ENCODE data around the gene ALX4.

GRCh38 chr11:44279483-44279882 is 30.5 kb downstream of the ALX4 start:
- TF ChIP-seq POLR2AphosphoS5 (IDR thresholded peaks at IDR 0.05; ENCODE audit: insufficient read depth in 1 of 2, low read depth in 1 of 2) = no peak
- TF ChIP-seq CTCF (IDR thresholded peaks at IDR 0.05) = no peak
